Astrocyte of the cerebellum (primary cell): ENCODE results near the gene RNF220.
"Not testable (repeated sequence)": the region's sequence is repeated elsewhere in the genome, so short reads cannot be mapped to it uniquely, and the experiment has no call there.

Experiments used
- DNase-seq: peaks from one replicate; pipeline ENCODE4 v3.0.0-alpha.2; 2011; ENCODE audit warnings: low read depth
- H3K4me3 ChIP-seq: 2 replicates; pipeline ENCODE4 v1.5.1; 2011; ENCODE audit warnings: mild to moderate bottlenecking, low read depth, low read length, moderate library complexity
- CTCF ChIP-seq: IDR thresholded peaks from 2 replicates; pipeline ENCODE4 v1.5.1; 2012; ENCODE audit warnings: low read length, low read depth, moderate library complexity, mild to moderate bottlenecking; ENCODE audit errors: missing control alignments
- in situ Hi-C: cut with HindIII; loops from 2 replicates; pipeline ENCODE4 v1.10.0; 2017; ENCODE audit warnings: low sequenced_read_pairs

Gene RNF220

DNA sequence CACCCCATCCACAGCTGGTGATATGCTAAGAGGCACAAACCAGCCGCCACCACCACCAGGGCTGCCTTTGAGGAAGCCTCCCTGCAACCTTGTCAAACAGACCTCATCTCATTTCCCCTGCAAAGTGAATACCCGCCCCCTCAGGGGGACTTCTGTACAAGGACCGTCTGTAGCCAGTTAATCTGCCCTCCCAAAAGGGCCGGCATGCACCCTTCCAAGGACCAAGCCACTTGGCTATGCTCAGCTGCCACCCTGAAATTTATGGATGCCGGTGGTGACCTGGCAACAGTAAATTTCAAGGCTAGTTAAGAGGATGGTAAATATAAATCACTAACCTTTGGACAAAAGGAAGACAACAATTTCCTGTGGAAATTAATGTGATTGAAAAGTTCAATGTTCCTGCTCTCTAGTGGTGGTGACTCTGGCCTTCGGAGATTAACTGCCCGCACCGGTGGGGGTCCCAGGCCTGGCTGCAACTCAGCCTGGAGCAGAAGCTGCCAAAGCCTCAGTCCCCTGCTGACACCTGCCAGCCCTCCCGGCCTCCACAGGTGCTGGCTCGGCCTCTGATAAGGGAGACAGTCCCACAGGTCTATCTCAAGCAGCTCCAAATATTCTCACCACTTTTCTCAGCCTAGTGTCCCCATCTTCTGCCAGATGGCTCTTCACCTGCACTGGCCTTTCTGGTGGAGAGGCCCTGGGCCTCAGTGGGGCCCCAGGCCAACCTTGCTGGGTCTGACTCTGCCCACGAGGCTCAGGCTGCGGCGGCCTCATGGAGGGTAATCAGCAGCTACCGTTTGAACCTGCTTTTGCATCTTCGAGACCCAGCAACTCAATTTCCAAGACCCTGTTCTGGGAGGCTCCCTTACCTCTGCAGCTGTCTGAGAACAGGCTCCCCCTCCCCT, 257.0 kb downstream of the RNF220 start:
- TF ChIP-seq CTCF, result no peak
- DNase-seq, result no peak
- H3K4me3 ChIP-seq, result no peak overlapping the region
- in situ Hi-C loops, result no loop called here

GRCh38 chr1:44662683-44663030, 257.6 kb downstream of the RNF220 start:
- no peak for TF ChIP-seq CTCF
- no peak overlapping the region for H3K4me3 ChIP-seq
- no peak for DNase-seq
- in situ Hi-C loops, result no loop called here

DNA sequence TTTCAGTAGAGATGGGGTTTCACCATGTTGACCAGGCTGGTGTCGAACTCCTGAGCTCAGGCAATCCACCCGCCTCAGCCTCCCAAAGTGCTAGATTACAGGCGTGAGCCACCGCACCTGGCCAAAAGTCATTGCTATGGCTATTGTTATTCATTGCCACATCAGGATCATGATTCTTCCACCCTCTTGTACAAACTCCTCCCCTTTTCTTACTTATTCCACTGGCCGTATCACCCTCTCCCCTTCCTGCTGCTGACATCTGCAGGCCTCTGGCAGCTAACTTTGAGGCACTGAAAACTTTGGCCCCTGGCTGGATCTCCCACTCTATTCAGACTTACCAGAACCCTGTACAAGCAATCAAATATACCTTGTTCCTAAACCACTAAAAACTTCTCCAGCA, 258.4 kb downstream of the RNF220 start:
- no peak overlapping the region for H3K4me3 ChIP-seq
- in situ Hi-C loops, result no loop called here

DNA sequence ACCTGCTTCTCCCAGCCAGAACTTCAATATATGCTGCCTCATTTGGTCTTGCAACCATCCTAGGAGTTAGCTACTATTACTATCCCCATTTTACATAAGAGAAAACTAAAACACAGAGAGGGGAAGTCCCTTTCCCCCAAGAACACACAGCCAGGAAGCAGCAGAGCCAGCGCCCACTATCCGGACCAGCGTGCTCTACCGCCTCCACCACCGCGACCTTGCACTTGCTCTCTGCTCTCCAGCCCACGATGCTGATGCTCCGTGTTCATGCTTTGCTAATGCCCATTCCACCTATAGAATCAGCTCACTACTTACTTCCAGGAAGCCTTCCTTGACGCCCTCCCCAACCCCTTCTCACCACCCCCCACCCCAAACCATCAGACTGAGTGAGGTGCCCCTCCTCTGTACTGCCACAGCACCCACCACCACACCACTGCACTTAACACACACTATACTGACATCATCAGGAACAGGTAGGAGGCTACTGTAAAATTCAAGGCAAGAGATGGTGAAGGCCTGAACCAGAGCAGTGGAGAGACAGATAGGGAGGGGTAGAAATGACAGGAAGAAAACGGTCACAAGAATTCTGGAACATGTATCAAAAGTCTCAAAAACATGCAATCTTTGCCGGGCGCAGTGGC, 259.8 kb downstream of the RNF220 start:
- H3K4me3 ChIP-seq, result no peak overlapping the region
- in situ Hi-C loops, result no loop called here
- no peak for TF ChIP-seq CTCF
- DNase-seq, result no peak

More for the DNA sequence above, 258.4 kb downstream of the RNF220 start:
- no peak for TF ChIP-seq CTCF
- no peak for DNase-seq

GRCh38 chr1:44666719-44667118, 261.7 kb downstream of the RNF220 start:
- H3K4me3 ChIP-seq, DNase-seq, in situ Hi-C loops: not testable (repeated sequence)

DNA sequence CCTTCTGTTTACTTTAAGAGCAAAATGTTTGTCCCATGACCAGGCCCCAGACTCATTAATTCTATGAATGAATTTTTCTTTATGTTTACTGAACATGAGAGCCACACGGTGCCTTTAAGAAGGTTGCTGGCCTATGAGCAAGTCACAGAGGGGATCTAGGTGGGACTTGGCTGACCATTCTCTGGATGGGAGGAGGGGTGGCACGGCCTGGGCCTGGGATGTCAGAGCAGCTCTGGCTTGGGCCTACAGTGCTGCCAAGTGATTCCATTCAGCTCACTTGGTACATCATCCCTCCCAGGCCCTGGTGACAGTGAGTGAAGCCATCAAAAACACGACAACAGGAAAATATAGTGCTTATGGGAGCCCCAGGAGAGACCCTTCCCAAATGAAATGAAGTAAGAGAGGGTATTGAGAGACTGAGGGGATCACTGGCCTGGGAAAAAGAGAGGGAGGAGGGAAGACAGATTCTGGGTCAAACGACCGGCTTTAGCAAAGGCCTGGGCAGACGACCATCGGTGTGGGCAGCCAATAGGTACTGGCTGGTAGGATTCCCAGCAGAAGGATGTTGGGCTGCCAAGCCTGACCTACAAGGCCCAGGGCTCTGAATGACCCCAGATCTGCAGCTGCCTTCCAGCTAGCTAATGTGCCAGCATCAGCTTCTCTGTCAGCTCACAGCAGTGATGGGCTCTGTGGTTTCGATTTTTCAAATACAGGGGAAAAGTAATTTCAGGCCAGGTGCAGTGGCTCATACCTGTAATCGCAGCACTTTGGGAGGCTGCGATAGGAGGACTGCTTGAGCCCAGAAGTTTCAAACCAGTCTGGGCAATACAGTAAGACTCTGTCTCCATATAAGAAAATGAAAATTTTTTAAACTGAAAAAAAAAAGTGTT, 265.9 kb downstream of the RNF220 start:
- no peak for TF ChIP-seq CTCF
- no peak overlapping the region for H3K4me3 ChIP-seq
- in situ Hi-C loops, result no loop called here
- no peak for DNase-seq
